Transverse colon (tissue), 4 donors: Measurements from ENCODE around the gene DOCK3.

Experiments
- CTCF ChIP-seq, 5 experiments: fragments of 200-600 bp in 3 of 5; fragments of 450-650 bp in 2 of 5; sonication (generic) in 3 of 5; IDR thresholded peaks; 1 replicate in 2 of 5; 2 replicates in 3 of 5; pipeline ENCODE4 v1.5.1; 2016 to 2017; ENCODE audit warnings: antibody characterized with exemption in 5 of 5, inconsistent platforms in 3 of 5, mild to moderate bottlenecking in 2 of 5, moderate library complexity in 1 of 5
- POLR2A ChIP-seq: fragments of 450-650 bp; IDR thresholded peaks from one replicate; pipeline ENCODE4 v1.6.1; 2016; ENCODE audit warnings: antibody characterized with exemption, mild to moderate bottlenecking, moderate library complexity
- POLR2AphosphoS5 ChIP-seq, 3 donors: sonication (generic); formaldehyde crosslinking; IDR thresholded peaks; one replicate each; pipeline ENCODE4 v1.6.1; 2016; ENCODE audit warnings: antibody characterized with exemption in 3 of 3

GRCh38 chr3:51403675-51404074 lies 728.9 kb downstream of the DOCK3 start:
- TF ChIP-seq POLR2AphosphoS5 (IDR thresholded peaks at IDR 0.05) = no peak
- TF ChIP-seq CTCF (IDR thresholded peaks at IDR 0.05) = no peak
- no peak for TF ChIP-seq POLR2A
